ENCODE measurements around the gene ZNF865. TPM values are rescaled to one million over a fixed set of nuclear protein-coding genes. Genes with fewer than 3 reads are reported as not detected.

Gene ZNF865
- total and polyA plus RNA-seq, 2 donors: 2.1 to 13.7 TPM

GRCh38 chr19:55644191-55644833 lies 38.9 kb downstream of the ZNF865 start:
- Histone ChIP-seq H3K4me1 (ENCODE audit: insufficient read depth) (peaks cover 2% of the 10 kb centered on the region), H3K27ac (ENCODE audit: low read depth) (no peak overlapping the region), H3K36me3 (ENCODE audit: insufficient read depth) (no peaks in the 10 kb centered on the region), H3K4me3 (ENCODE audit: low read depth, low read length) (peak overlapping the region; percentile 94)
- WGBS: 45% methylated on average over 12 of the region's 12 CpGs
- no peak for DNase-seq (ENCODE audit: extremely low spot score)

DNA sequence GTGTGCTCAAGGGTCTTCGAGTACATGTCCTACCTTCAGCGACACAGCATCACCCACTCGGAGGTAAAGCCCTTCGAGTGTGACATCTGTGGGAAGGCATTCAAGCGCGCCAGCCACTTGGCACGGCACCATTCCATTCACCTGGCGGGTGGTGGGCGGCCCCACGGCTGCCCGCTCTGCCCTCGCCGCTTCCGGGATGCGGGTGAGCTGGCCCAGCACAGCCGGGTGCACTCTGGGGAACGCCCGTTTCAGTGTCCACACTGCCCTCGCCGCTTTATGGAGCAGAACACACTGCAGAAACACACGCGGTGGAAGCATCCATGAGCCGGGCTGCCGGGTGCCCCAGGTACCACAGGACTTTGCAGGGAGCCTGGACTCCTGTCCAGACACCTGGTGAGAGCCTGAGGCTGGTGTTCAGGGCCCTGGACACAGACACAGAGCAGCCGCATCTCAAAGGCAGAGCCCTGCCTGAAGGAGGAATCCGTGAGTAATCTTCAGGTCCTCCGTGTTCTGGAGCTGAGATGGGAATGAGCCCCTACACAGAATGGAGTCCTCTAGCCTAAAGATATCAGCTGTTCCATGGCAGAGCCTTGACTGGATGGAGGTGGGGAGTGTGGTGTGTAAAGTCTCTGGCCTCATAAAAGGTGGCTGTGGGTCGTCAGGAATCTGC lies 39.5 kb downstream of the ZNF865 start:
- H3K4me3 ChIP-seq (ENCODE audit: low read depth, low read length): no peak overlapping the region
- H3K27ac ChIP-seq (ENCODE audit: low read depth): no peak overlapping the region
- 89% methylated on average over 28 of the region's 28 CpGs for WGBS
- no peak for DNase-seq (ENCODE audit: extremely low spot score)
- no peaks in the 10 kb centered on the region for H3K36me3 ChIP-seq (ENCODE audit: insufficient read depth)
- peaks cover 2% of the 10 kb centered on the region for H3K4me1 ChIP-seq (ENCODE audit: insufficient read depth)

DNA sequence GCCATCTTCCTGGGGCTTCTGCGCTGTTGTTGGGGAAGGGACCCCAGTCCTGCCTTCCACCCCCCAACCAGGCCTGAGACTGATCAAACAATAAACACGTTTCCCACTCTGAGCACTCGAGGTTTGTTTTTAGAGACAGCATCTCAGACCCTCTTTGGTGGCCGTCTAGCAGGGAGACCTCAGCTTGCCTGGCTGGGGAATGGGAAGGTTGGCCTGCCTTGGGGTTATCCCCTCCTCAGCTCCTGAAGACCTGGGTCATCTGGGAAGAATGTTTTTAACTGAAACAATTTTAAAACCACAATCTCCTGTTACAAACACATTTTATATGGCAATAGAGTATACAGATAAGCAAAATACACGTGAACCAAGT lies 40.0 kb downstream of the ZNF865 start:
- WGBS: 65% methylated on average over 5 of the region's 5 CpGs
- H3K27ac ChIP-seq (ENCODE audit: low read depth): no peak overlapping the region
- no peak for DNase-seq (ENCODE audit: extremely low spot score)
- H3K36me3 ChIP-seq (ENCODE audit: insufficient read depth): no peaks in the 10 kb centered on the region
- H3K4me3 ChIP-seq (ENCODE audit: low read depth, low read length): no peak overlapping the region
- peaks cover 2% of the 10 kb centered on the region for H3K4me1 ChIP-seq (ENCODE audit: insufficient read depth)

- H3K4me1 ChIP-seq (ENCODE audit: insufficient read depth): peaks cover 2% of the 10 kb centered on the region
- no peak for DNase-seq (ENCODE audit: extremely low spot score)
- H3K4me3 ChIP-seq (ENCODE audit: low read depth, low read length): peak overlapping the region; percentile 82
- peak overlapping the region; percentile 14 for H3K27ac ChIP-seq (ENCODE audit: low read depth)
- 42% methylated on average over 14 of the region's 14 CpGs for WGBS
- H3K36me3 ChIP-seq (ENCODE audit: insufficient read depth): no peaks in the 10 kb centered on the region
Observed at GRCh38 chr19:55646889-55647731, 41.7 kb downstream of the ZNF865 start.

- no peak for DNase-seq (ENCODE audit: extremely low spot score)
- Histone ChIP-seq H3K36me3 (ENCODE audit: insufficient read depth) (no peaks in the 10 kb centered on the region), H3K4me3 (ENCODE audit: low read depth, low read length) (peak within 1 kb of the TSS; percentile 82), H3K4me1 (ENCODE audit: insufficient read depth) (peaks cover 2% of the 10 kb centered on the region), H3K27ac (ENCODE audit: low read depth) (peak within 1 kb of the TSS; percentile 14)
- WGBS: 1% methylated on average over 87 of the region's 87 CpGs
Observed at GRCh38 chr19:55647732-55648584, 42.5 kb downstream of the ZNF865 start, which contains the start of gene CCDC106. Gene CCDC106 (plus strand): TSS chr19:55648212. CDS start chr19:55649047, 835 bp downstream.

DNA sequence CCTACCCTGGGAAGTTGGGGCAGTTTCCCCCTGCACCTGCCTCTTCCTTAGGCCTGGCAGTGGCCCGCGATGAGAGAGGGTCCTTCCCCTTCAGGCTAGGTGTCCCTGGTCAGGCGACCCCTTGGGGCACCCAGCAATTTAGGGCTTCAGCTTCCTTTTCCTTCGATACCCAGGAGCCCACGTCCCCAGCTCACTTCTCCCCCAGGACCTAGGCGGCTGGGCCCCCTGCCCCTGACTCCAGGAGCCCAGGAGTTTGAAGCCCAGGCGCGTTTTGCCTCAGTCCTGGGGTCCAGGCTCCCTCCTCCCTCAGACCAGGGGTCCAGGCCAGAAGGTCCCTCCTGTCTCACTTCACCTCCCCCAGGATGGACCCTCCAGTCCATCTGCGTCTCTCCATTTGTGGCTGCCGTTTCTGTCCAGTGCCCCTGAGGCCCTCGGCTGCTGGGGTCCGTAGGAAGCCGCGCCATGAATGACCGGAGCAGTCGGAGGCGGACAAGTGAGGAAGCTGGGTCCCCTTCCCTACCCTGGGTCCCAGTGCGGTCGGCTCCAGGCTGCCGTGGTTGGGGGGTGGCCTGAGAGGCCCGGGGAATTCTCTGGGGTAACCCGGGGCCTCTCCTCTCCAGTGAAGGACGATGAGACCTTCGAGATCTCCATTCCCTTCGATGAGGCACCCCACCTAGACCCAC lies 43.3 kb downstream of the ZNF865 start:
- H3K4me1 ChIP-seq (ENCODE audit: insufficient read depth): peaks cover 2% of the 10 kb centered on the region
- 19% methylated on average over 25 of the region's 25 CpGs for WGBS

GRCh38 chr19:55649268-55650125 lies 44.0 kb downstream of the ZNF865 start:
- Histone ChIP-seq H3K4me3 (ENCODE audit: low read depth, low read length) (no peak overlapping the region), H3K27ac (ENCODE audit: low read depth) (no peak overlapping the region), H3K4me1 (ENCODE audit: insufficient read depth) (peaks cover under 1% of the 10 kb centered on the region), H3K36me3 (ENCODE audit: insufficient read depth) (no peaks in the 10 kb centered on the region)
- 81% methylated on average over 17 of the region's 17 CpGs for WGBS
- no peak for DNase-seq (ENCODE audit: extremely low spot score)

More for the DNA sequence above, 43.3 kb downstream of the ZNF865 start:
- peak overlapping the region; percentile 82 for H3K4me3 ChIP-seq (ENCODE audit: low read depth, low read length)
- no peak for DNase-seq (ENCODE audit: extremely low spot score)
- no peak overlapping the region for H3K27ac ChIP-seq (ENCODE audit: low read depth)
- no peaks in the 10 kb centered on the region for H3K36me3 ChIP-seq (ENCODE audit: insufficient read depth)

GRCh38 chr19:55650126-55650557 lies 44.7 kb downstream of the ZNF865 start:
- H3K4me1 ChIP-seq (ENCODE audit: insufficient read depth): no peaks in the 10 kb centered on the region
- H3K27ac ChIP-seq (ENCODE audit: low read depth): no peak overlapping the region
- WGBS: 92% methylated on average over 4 of the region's 4 CpGs
- no peak overlapping the region for H3K4me3 ChIP-seq (ENCODE audit: low read depth, low read length)
- no peaks in the 10 kb centered on the region for H3K36me3 ChIP-seq (ENCODE audit: insufficient read depth)
- no peak for DNase-seq (ENCODE audit: extremely low spot score)

GRCh38 chr19:55650602-55651230 lies 45.3 kb downstream of the ZNF865 start:
- no peak overlapping the region for H3K27ac ChIP-seq (ENCODE audit: low read depth)
- H3K4me3 ChIP-seq (ENCODE audit: low read depth, low read length): no peak overlapping the region
- no peaks in the 10 kb centered on the region for H3K4me1 ChIP-seq (ENCODE audit: insufficient read depth)
- 89% methylated on average over 17 of the region's 17 CpGs for WGBS
- no peaks in the 10 kb centered on the region for H3K36me3 ChIP-seq (ENCODE audit: insufficient read depth)
- no peak for DNase-seq (ENCODE audit: extremely low spot score)

- Histone ChIP-seq H3K4me3 (ENCODE audit: low read depth, low read length) (no peak overlapping the region), H3K36me3 (ENCODE audit: insufficient read depth) (no peaks in the 10 kb centered on the region), H3K27ac (ENCODE audit: low read depth) (no peak overlapping the region), H3K4me1 (ENCODE audit: insufficient read depth) (no peaks in the 10 kb centered on the region)
- DNase-seq (ENCODE audit: extremely low spot score): no peak
- WGBS: 90% methylated on average over 18 of the region's 18 CpGs
Observed at GRCh38 chr19:55651236-55651635, 45.8 kb downstream of the ZNF865 start.

GRCh38 chr19:55652311-55653128 lies 47.1 kb downstream of the ZNF865 start:
- no peak overlapping the region for H3K4me3 ChIP-seq (ENCODE audit: low read depth, low read length)
- 69% methylated on average over 71 of the region's 71 CpGs for WGBS

More at GRCh38 chr19:55652311-55653128, 47.1 kb downstream of the ZNF865 start:
- Histone ChIP-seq H3K4me1 (ENCODE audit: insufficient read depth) (no peaks in the 10 kb centered on the region), H3K27ac (ENCODE audit: low read depth) (no peak overlapping the region), H3K36me3 (ENCODE audit: insufficient read depth) (no peaks in the 10 kb centered on the region)
- no peak for DNase-seq (ENCODE audit: extremely low spot score)

Data from urinary bladder (tissue), 4 donors.